Mucosa of descending colon (tissue), 3 donors: ENCODE data around the gene PPFIBP2. TPM values are rescaled to one million over a fixed set of nuclear protein-coding genes. Genes with fewer than 3 reads are reported as not detected.

Experiments
- ATAC-seq: fragments of 200-7000 bp; cut with Tn5 transposase; one replicate; pipeline ENCODE4 v1.9.1; 2020; ENCODE audit warnings: mild to moderate bottlenecking, moderate library complexity
- DNase-seq, 3 donors: peaks; one replicate each; pipeline ENCODE4 v3.0.0-alpha.2; 2020
- H3K36me3 ChIP-seq: fragments of 200-600 bp; one replicate; pipeline ENCODE4 v1.8.0; 2021; ENCODE audit warnings: low read depth, mild to moderate bottlenecking
- H3K4me1 ChIP-seq: fragments of 200-600 bp; one replicate; pipeline ENCODE4 v1.8.0; 2021; ENCODE audit warnings: low read depth, mild to moderate bottlenecking
- H3K4me3 ChIP-seq: fragments of 200-600 bp; one replicate; pipeline ENCODE4 v1.8.0; 2021; ENCODE audit warnings: mild to moderate bottlenecking
- H3K9me3 ChIP-seq: fragments of 200-600 bp; one replicate; pipeline ENCODE4 v1.8.0; 2021; ENCODE audit warnings: mild to moderate bottlenecking
- intact Hi-C, 2 donors: fragments of 100-400 bp; cut with DNase I in 1 of 2; cut with micrococcal nuclease in 1 of 2; formaldehyde crosslinking; loops; one replicate each; pipeline versions ENCODE4 v1.11.0 to v1.11.1; 2022; cut with DNase I, micrococcal nuclease
- total RNA-seq, 3 donors: library from RNA; stranded (reverse); fragmentation: NEBNext Ultra II Directional in 2 of 3; extraction: Animal tissue kit (Norgen Biotek cat#: 25700) in 2 of 3; gene quantifications; one replicate each; pipeline versions ENCODE4 v1.2.1 to v1.2.4, GENCODE V29; 2021 to 2023
- TF ChIP-seq, protein P1 (sequence below): fragments of 200-600 bp; IDR thresholded peaks from one replicate; pipeline ENCODE4 v1.8.0; 2022; ENCODE audit warnings: antibody characterized with exemption, mild to moderate bottlenecking
- donor health status: DM: no; HTN: no; CAD: no; lungs with moderate emphysema.
- donor health status: DM: no; HTN: no; CAD: no.
- donor health status: DM: no; HTN: yes; CAD: no.

PPFIBP2 gene
- total RNA-seq, 3 donors from 2014 or later, result 40.1 to 83.5 (median 69.2) TPM

GRCh38 chr11:7563281-7563680 lies 49.5 kb downstream of the PPFIBP2 start:
- ATAC-seq (no peak), DNase-seq (no peak)
- Histone ChIP-seq H3K4me1 (peaks cover 5% of the 10 kb centered on the region), H3K4me3 (no peak overlapping the region), H3K36me3 (no peaks in the 10 kb centered on the region), H3K9me3 (no peaks in the 10 kb centered on the region)
- TF ChIP-seq, protein P1, sequence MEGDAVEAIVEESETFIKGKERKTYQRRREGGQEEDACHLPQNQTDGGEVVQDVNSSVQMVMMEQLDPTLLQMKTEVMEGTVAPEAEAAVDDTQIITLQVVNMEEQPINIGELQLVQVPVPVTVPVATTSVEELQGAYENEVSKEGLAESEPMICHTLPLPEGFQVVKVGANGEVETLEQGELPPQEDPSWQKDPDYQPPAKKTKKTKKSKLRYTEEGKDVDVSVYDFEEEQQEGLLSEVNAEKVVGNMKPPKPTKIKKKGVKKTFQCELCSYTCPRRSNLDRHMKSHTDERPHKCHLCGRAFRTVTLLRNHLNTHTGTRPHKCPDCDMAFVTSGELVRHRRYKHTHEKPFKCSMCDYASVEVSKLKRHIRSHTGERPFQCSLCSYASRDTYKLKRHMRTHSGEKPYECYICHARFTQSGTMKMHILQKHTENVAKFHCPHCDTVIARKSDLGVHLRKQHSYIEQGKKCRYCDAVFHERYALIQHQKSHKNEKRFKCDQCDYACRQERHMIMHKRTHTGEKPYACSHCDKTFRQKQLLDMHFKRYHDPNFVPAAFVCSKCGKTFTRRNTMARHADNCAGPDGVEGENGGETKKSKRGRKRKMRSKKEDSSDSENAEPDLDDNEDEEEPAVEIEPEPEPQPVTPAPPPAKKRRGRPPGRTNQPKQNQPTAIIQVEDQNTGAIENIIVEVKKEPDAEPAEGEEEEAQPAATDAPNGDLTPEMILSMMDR, result no peak
- intact Hi-C loops, result loop anchor here in 1 of 2 donors (10.0 kb wide), 1 partner anchor 82 kb away; no protein-coding TSS in a partner anchor

- ATAC-seq, result no peak
- intact Hi-C loops, result loop anchor here in 1 of 2 donors (10.0 kb wide), 1 partner anchor 80 kb away; no protein-coding TSS in a partner anchor
- Histone ChIP-seq H3K4me3 (no peak overlapping the region), H3K9me3 (no peaks in the 10 kb centered on the region), H3K4me1 (peaks cover 5% of the 10 kb centered on the region), H3K36me3 (no peaks in the 10 kb centered on the region)
- TF ChIP-seq, protein P1, result no peak
- DNase-seq, result no peak
Measured at GRCh38 chr11:7564803-7565202, 51.0 kb downstream of the PPFIBP2 start.

GRCh38 chr11:7567311-7567710 lies 53.5 kb downstream of the PPFIBP2 start:
- Histone ChIP-seq H3K9me3 (no peaks in the 10 kb centered on the region), H3K36me3 (no peaks in the 10 kb centered on the region), H3K4me3 (no peak overlapping the region), H3K4me1 (peaks cover 6% of the 10 kb centered on the region)
- TF ChIP-seq, protein P1, result no peak
- DNase-seq (no peak), ATAC-seq (no peak)
- intact Hi-C loops, result loop anchor here in 1 of 2 donors (10.0 kb wide), 1 partner anchor 77 kb away; no protein-coding TSS in a partner anchor

DNA sequence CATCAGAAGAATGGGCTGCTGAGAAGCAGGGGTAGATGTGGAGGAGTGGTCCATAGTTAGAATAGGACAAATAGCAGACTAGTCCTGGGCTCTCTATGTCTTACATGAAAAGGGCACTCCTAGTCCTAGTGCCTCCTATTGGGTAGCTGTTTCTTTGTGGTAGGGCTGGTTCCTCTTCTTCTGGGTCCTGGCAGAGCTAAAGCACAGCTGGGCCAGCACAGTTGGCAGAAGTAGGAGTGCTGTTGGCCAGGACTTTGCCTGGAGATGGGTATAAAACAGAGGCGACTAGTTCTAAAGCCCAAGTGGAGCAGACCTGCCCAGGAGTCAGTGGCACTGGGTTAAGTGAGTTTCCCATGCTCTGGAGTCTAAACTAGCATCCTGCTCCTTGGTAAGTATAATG lies 55.2 kb downstream of the PPFIBP2 start:
- no peaks in the 10 kb centered on the region for H3K36me3 ChIP-seq
- ATAC-seq (no peak), DNase-seq (no peak)
- TF ChIP-seq, protein P1, result no peak
- H3K9me3 ChIP-seq, result no peaks in the 10 kb centered on the region
- intact Hi-C loops, result loop anchor here in 1 of 2 donors (10.0 kb wide), 1 partner anchor 76 kb away; no protein-coding TSS in a partner anchor
- no peak overlapping the region for H3K4me3 ChIP-seq
- peaks cover 24% of the 10 kb centered on the region for H3K4me1 ChIP-seq

DNA sequence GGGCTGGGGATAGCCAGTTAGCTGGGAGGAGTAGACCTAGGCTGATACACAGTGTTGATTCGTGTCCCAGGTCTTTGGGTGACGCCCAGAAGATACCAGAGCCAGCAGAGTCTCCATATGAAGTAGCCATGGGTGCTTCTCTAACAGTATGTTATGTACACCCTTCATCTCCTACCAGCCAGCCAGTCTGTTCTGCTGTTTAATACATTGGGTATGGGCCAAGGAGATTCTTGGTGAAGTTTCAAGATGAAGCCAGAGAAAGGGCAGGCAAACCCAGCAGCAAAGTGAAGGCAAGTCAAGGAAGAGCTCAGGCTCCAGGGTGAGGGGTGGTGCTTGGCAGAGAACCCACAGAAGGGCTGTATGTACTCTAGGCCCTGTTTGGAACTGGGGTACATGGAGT lies 56.4 kb downstream of the PPFIBP2 start:
- Histone ChIP-seq H3K4me1 (peaks cover 36% of the 10 kb centered on the region), H3K9me3 (no peaks in the 10 kb centered on the region), H3K4me3 (no peak overlapping the region), H3K36me3 (no peaks in the 10 kb centered on the region)
- TF ChIP-seq, protein P1, result no peak
- no peak for ATAC-seq
- DNase-seq, result no peak
- intact Hi-C loops, result no loop called here
